Measurements from ENCODE around the gene KIAA1671.

The KIAA1671 gene

GRCh38 chr22:24982301-24983056 is 30.0 kb downstream of the KIAA1671 start:
- no peak for DNase-seq

GRCh38 chr22:24983151-24983550 is 30.6 kb downstream of the KIAA1671 start:
- no peak for DNase-seq

- no peak for DNase-seq
Observed at GRCh38 chr22:24984122-24984521, 31.6 kb downstream of the KIAA1671 start.

DNA sequence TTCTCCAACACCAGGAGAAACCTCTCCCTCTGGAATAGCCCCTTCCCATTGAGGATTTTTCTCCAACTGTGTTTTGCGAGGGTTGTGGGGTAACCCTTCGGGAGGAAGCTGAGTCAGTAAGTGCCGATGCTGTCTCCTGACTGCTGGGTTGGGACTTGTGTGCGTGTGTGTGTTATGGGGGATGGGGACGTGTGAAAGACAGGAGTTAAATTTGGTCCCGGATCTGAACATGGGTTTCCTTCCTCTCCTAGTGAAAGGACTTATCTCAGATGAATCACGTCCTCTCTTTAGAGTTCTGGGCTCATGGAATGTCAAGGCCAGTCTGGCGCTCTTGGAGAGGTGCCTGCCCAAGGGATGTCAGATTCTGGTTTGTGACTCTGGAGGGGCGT is 33.3 kb downstream of the KIAA1671 start:
- DNase-seq = no peak

GRCh38 chr22:24986816-24987215 is 34.3 kb downstream of the KIAA1671 start:
- DNase-seq = no peak

DNA sequence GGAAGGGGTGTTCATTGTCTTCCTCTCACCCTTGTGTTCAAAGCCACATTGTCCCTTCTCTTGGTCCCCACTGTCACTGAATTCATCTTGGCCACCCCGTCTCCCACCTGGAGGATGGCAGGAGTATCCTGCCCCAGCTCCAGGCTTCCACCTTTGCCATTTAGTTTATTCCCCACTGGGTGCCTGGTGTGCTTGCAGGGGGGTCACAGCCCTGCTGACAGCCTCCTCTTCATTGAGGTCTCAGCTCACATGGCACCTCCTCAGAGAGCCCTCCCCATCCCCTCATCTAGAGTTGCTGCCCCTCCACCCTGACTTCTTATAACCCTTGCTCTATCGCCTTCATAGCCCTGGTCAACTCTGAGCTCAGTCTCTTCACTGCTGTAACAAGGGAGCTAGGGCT is 36.6 kb downstream of the KIAA1671 start:
- DNase-seq = no peak

DNA sequence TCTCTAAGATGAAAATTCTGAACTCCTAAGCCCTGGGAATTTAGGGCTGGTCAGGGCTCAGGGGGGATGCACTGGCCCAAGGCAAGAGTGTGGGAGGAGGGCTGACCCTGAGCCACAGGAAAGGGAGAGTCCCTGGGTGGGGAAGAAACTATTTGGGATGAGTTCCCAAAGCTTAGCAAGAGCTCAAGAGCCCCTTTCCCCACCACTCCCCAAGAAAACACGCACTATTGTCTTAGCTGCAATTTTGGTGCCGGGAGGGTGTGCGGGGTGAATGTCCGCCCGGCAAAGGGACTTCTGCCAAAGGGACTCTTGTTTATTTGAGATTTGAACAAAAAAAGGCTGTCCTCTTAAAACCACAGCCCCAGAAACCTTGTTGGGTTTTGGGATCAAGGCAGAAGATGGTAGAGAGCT is 37.0 kb downstream of the KIAA1671 start:
- no peak for DNase-seq

GRCh38 chr22:24990344-24990905 is 37.9 kb downstream of the KIAA1671 start:
- DNase-seq = no peak

GRCh38 chr22:24992946-24993345 is 40.4 kb downstream of the KIAA1671 start:
- DNase-seq = no peak

DNA sequence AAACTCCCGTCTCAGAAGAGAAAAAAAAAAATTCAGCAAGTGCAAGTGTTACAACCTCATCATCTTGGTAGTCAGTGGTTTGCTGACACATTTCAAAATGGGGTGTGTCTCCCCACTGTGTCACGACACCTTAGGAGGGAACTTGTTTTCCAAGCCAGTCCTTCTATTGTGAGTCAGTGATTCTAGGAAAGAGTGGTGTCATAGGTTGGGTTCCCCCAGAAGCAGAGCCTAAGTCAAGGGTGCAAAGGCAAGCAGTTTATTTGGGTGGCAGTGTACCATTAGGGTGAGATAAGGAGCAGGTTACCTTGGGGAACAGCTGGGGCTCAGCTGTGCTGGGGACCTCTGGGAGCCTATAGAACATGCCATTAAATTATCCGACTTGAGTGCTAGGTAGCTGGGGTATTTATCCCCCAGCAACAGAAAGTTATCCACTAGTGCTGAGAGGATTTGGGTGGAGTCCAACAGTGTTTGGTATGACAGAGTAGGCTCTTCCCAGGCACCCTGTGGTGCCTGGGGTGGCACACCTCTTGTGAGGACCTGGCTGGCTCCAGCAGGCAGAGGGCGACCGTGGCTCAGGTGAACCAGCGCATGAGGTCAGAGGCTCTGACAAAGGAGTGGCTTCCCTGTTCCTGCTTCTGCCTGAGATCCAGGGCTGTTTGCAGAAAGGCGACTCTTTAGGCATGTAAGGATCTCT is 41.7 kb downstream of the KIAA1671 start:
- no peak for DNase-seq

DNA sequence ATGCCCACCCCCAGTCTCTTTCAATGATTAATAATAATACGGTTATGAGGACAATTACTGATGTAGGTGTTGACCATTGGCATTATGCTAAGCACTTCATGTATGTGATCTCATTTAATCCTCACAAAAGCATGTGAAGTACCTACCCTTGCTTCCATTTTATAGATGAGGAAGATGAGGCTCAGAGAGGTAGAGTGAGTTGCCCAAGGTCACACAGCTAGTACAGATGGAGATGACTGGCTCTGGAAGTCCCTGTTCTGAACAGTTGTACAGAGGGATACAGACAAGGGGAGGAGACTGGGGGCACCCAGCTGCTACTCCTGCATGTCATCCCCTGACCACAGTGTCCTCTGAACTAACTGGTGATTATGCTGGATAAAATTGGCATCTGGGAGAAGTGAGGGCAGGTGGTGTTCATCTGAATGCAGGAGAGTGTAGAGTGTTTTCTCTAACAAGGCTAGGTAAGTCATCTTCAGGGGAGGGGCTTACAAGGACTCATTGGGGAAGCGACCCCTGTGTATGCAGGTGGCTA is 43.2 kb downstream of the KIAA1671 start:
- DNase-seq = no peak

- no peak for DNase-seq
Observed at GRCh38 chr22:24996420-24996952, 44.0 kb downstream of the KIAA1671 start.

- DNase-seq = no peak
Observed at GRCh38 chr22:24997023-24997422, 44.5 kb downstream of the KIAA1671 start.

- DNase-seq = no peak
Observed at GRCh38 chr22:25000686-25001085, 48.2 kb downstream of the KIAA1671 start.

GRCh38 chr22:25002241-25002985 is 49.9 kb downstream of the KIAA1671 start:
- no peak for DNase-seq

GRCh38 chr22:25006354-25006753 is 53.8 kb downstream of the KIAA1671 start:
- DNase-seq = no peak

- no peak for DNase-seq
Observed at GRCh38 chr22:25007444-25008106, 55.1 kb downstream of the KIAA1671 start.

- no peak for DNase-seq
Observed at GRCh38 chr22:25008666-25009065, 56.1 kb downstream of the KIAA1671 start.

- no peak for DNase-seq
Observed at GRCh38 chr22:25012741-25013143, 60.2 kb downstream of the KIAA1671 start.

GRCh38 chr22:25013607-25014006 is 61.1 kb downstream of the KIAA1671 start:
- no peak for DNase-seq

DNA sequence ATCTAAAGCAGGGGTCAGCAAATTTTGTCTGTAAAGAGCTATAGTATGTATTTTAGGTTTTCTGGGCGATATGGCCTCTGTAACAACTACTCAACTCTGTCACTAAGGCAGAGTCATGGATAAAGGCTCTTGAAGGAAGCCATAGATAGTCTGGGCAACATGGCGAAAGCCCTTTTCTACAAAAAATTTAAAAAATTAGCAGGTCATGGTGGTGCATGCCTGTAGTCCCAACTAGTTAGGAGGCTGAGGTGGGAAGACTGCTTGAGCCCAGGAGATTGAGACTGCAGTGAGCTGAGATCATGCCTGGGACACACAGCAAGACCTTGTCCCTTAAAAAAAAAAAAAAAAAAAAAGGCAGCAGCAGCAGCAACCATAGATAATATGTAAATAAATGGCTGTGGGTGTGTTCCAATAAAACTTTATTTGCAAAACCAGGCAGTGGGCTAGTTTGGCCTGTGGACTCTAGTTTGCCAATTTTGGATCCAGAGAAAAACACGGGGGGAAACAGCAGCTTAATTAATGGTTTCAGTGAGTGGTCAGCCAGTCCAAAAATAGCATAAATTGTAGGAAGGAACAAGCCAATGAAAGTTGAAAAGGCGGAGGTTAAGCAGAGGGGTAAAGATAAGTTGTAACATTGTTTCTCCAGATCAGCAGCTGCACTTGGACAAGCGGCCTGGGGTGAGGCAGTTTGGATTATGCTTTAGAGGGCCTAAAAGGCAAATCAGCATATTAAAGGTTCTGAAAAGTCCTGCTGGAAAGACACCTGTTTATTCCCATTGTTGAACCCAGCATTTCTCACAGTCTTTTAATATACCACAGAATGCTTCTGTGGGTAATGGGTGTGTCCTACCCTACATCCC is 62.6 kb downstream of the KIAA1671 start:
- DNase-seq = no peak

Measured in HCEC 1CT (cell line).